ENCODE data around the gene PHLDA3.
"Not testable (repeated sequence)": the region's sequence is repeated elsewhere in the genome, so short reads cannot be mapped to it uniquely, and the experiment has no call there.

The PHLDA3 gene

DNA sequence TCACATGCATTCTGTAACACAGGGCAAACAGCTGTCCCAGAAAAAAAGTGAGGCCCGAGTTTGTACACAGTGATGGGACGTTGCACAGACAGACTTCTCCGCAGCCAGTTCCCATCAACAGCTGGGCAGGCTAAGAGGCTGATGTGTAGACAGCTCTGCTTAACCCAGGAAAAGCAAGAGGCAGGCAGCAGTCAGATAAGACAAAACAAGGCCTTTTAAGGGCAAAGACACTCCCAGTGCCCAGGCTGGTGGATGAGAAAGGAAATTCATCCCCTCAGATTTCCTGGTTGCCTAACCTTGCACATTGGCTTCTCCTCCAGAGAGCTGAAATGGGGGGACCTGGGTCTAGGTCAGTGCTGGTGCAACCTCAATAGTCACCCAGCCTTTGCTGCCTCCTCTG is 17.2 kb upstream of the PHLDA3 start:
- DNase-seq (ENCODE audit: low read depth, low spot score), result no peak

DNA sequence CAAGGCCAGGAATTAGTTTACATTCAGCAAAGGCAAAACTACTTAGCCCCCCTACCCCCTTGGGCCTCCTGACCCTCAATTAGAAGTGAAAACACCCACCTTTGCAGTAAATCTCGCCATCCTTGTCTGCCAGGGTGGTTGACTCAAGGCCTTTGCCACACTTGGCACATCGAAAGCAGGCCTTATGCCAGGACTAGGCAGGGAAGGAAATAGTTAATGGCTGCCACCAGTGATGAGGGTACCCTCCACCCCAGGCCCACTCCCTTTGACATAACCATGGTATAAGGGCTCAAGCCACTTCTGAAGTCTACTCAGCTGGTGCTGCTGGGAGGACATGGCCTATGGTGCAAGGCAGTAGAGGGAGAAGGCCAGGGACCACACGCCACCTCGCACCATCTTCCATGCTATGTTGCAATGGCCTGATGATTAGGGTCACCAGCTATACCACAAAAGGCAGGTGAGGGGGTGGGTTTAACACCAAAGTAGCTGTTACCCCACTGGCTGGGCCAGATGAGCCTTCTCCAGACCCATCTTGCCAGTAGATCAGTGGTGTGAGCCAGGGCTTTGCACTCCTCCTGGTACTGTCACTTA is 16.3 kb upstream of the PHLDA3 start:
- DNase-seq (ENCODE audit: low read depth, low spot score), result no peak

DNA sequence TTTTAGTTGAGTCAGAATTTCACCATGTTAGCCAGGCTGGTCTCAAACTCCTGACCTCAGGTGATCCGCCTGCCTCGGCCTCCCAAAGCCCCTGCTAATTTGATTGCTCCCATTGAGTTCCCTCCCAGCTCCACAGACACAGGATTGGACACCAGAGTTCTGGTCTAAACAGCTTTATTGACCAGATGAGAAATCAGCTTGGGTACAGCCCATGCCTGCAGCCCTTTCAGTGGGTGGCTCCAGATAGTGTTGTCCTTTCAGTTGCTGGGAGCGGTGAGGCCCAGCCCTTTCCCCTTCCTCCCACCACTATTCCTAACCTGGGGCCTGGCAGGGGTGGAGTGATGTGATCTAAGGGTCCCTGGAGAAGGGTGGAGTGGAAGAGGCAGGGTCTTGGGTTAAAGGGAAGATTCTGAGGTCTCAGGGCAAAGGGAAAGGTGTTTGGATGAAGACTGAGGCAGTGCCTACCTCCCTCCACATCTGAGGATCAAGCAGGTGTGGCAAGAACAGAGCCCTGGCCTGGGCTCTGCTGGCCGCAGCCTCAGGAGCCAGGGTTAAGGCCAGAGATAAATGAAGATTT is 14.5 kb upstream of the PHLDA3 start:
- DNase-seq (ENCODE audit: low read depth, low spot score), result no peak

DNA sequence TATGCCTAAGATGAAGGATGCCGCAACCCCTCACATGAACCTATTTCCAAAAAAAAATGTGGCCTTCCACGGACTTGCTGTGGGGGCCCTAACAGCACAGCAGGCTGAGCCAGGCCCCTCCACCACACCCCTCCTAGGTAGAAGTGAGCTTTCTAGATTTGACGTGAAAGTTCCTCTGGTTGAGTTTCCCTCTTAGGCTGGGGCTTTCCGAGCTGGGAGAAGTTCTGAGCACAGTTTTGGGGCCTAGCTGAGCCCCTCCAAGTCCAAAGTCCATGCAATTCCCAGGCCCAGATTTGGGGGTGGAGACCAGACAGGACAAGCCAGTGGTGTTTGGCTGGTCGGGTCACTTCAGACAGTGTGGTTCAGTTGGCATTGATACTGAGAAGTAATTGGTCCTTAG is 13.8 kb upstream of the PHLDA3 start:
- DNase-seq (ENCODE audit: low read depth, low spot score), result no peak

DNA sequence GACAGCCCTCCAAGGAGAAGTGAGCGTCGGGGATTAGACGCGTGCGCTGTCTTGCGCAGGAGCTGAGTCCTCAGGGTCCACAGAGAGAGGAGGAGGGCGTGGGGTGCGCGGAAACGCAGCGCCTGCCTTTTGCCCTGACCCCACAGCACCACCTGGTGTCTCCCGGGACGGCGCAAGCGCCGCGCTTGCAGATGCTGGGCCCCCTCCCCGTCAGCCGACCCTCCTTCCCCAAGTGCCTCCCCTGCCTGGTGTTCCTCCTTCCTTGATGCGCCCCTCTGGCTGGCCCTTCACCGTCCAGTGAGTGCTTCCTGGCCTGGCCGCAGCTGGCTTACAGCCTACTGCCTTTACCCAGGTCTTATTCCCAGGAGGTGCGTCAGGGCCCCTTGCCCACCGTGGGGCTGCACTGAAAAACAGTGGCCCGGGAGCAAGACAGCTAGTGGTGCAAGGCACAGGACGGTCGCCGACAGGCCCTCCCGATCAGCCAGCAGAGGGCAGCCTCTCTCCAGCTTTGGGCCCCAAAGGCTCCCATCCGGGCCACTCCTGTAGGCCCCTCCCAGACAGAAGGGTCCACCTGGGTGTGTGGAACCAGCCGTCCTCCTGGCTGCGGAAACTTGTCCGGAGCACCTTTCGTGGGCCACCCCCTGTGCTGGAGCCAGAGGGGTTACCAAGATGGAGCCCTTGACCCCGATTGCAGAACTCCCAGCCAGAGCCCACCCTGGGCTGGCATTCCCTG is 12.9 kb upstream of the PHLDA3 start:
- DNase-seq (ENCODE audit: low read depth, low spot score), result no peak

DNA sequence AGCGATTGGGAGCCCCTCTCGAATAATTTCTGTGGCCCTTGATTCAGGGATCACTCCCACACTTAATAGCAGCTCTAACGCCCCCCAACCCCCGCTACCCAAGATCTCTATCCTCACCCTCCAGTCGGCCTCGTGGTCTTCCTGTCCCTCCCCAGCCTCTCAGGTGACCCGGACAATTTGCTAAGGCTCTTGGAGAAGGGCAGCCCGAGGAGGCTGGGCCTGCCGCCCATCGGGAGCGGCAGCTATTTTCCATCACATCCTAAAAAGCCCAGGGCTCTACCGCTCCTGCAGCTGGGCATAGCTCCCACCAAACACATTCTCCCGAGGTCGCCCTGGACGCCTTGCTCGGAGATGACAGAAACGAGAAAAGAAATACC is 12.0 kb upstream of the PHLDA3 start:
- DNase-seq (ENCODE audit: low read depth, low spot score), result no peak

DNA sequence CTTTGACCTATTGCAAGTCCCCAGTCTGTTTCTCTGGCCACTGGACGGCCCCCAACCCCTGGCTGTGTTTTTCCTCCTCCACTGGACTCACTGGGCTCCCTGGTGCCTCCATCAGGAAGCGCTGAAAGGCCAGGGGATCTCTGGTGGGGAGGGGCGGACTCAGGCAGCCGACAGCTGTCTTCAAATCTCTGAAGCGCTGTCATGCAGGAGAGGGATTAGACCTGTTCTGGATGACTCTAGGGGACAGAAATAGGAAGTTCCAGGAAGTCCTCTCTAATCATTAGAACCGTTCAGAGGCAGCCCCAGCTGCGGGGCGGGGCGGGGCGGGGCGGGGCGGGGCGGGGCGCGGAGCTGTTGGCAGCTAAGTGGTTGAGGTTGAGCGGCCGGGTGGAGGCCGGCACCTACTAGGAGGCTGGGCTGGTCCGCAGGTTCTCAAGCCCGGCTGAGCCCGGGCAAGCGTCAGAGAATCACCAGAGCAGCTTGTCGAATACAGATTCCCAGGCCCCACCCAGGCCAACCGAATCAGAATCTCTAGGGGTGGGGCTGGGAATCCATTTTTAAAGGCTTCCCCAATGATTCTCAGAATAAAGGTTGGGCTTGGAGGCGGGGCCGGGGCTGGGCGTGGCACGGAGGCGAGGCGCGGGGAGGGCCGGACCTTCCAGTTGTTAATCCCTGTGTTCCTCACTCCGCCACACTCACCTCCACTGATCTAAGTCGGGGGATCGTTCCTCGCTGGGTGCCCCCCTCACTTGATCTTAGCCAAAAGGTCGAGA is 11.4 kb upstream of the PHLDA3 start:
- DNase-seq (ENCODE audit: low read depth, low spot score), result no peak

DNA sequence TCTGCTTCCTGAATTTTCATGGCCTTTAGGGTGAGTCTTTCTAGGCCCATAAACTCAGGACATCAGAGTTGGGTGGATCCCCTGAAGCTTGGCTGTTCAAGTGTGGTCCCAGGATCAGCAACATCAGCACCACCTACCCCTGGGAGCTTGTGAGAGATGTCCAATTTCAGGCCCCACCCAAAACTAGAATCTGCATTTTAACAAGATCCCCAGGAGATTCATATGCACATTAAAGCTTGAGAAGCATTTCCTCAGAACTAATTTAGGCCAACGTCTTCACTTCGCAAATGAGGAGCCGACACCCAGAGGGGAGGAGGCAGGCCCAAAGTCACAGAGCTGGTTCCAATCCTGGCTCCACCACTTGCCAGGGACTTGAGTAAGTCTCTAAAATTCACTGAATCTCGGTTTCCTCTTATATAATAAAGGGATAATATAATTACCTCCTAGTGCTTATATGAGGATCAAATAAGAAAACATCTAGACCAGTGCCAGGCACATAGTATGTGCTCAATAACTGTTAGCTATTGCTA is 10.3 kb upstream of the PHLDA3 start:
- no peak for DNase-seq (ENCODE audit: low read depth, low spot score)

DNA sequence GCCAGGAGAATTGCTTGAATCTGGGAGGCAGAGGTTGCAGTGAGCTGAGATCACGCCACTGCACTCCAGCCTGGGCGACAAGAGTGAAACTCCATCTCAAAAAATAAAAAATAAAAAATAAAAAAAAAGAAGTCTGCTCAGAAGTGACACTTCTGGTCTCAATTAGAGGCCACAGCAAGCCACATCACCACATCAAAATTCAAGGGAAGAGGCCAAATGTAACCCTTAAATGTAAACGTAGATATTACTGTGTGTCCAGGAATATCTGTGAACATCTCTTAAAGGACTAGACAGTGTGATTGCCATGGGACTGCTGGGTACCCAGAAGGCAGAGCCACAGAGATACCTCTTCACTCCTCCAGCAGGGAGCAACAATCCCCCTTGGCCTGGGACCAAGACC is 9.7 kb upstream of the PHLDA3 start:
- not testable (repeated sequence) for DNase-seq (ENCODE audit: low read depth, low spot score)

DNA sequence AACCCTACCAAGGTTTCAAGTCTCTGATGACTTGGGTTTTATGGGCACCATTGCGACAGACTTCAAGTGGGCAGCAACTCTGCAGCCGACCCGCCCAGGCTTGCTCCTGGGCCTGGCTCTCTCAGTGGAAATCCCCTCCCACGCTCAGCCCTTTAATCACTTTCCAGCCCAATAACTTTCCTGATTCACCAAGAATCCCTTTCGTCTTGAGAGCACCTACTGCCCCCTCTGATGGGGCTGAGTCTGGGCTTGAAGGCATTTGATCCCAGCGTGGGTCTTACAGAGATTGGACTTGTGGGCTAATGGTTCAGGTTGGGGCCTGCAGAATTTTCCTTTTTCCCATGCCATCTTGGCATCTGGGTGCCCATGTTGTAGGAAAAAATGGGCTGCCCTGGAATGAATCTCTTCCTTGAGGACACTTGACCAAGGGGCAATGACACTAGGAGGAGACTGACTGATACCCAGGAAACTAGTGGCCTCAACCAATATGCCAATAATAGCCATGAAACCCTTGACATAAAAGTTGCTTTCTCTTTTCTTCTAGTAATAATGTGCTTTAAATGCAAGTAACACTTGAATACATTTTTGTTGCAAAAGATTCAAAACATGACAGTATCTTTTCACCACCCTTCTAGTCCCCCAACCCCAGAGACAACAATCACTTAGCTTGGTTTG is 7.8 kb upstream of the PHLDA3 start:
- DNase-seq (ENCODE audit: low read depth, low spot score), result no peak

DNA sequence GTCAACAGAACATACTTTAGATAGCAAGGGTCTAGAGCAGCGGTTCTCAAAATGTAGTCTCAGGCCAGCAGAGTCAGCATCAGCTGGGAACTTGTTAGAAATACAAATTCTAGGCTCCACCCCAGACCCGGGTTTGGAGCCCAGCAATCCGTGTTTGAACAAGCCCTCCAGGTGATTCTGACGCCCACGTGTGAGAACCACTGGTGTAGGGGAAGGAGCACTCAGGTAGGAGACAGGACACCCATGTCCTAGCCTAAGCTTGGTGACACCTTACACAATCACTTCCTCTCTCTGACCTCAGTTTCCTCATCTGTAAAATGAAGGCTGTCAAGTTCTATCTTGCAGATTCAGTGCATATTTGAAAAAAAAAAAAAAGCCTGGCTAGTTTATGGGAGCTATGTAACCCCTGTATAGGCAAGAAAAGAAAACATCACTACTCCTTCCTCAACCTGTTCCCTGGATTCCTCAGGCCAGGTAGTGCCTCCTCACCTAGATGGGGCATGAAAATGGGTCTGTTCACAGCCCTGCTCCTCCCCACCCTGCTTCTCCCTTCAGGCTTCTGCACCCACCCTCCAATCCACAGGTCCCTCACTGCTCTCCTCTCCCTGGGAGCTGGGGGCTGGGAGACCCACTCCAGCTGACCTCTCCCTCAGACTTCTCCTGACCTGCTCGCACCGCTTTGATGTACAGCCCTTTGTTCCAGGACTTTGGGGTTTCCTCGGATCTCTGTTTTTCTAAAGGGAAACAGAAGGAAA is 7.1 kb upstream of the PHLDA3 start:
- DNase-seq (ENCODE audit: low read depth, low spot score), result no peak

DNA sequence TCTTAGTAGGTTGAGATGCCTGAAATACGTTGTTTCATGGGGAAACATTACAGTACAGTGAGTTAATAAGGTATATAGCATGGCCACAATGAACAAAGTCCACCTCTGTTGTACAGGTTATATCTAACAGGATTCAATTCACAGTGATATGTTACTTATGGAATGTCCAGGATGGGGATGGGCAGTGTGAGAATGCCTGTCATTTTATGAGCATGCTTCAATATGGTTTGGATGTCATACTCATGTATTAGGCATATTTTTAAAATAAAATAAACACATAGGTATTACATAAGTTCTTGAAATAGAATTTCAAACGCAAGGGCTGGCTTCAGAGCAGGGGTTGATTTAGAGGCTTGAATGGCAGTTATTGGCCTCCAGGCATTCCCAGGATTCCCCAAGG is 6.1 kb upstream of the PHLDA3 start:
- DNase-seq (ENCODE audit: low read depth, low spot score), result no peak

DNA sequence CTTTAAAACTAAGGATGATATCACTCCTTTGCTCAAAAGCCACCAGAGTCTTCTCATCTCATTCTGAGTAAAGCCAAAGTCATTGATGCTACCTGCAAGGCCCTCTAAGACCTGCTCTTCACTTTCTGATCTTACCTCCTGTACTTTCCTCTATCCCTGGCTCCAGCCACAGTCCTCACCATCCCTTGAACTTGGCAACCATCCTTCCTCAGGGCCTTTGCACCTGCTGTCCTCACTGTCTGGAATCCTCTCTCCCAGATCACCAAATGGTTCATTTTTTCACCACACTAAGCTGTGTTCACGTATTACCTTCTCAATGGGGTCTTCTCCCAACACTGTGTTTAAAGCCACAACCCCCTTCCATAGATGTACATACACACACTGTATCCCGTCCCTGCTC is 4.3 kb upstream of the PHLDA3 start:
- no peak for DNase-seq (ENCODE audit: low read depth, low spot score)

DNA sequence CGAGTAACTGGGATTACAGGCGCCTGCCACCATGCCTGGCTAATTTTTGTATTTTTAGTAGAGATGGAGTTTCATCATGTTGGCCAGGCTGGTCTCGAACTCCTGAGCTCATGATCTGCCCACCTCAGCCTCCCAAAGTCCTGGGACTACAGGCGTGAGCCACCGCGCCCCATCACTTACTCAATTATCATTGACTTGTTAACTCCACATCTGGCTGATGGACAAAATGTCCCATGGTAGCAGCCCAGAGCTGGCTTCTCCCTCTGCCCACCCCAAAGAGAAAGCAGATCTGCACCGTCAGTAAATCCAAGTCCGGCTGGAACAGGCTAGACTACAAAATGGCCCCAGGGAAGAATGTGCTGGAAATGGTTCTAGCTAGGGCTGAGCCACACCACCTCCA is 3.3 kb upstream of the PHLDA3 start:
- not testable (repeated sequence) for DNase-seq (ENCODE audit: low read depth, low spot score)

DNA sequence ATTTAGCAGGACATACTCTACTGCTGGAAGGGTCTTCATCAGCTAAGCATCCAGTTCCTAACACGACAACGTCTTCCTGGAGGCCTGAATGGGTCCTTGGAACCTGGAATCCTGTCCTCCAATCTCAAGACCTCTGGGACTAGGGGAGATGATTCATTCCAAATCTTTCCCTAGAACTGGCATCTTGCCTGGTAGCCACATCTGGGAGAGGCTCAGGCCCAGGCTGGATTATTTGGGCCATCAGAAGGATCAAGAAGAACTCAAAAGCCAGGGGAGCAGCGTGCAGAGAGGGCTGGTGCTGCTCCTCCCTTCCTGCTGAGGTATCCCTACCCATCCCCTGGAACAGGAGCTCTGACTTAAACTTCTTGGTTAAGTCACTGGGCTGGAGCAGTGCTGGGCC is 2.8 kb upstream of the PHLDA3 start:
- DNase-seq (ENCODE audit: low read depth, low spot score), result no peak

DNA sequence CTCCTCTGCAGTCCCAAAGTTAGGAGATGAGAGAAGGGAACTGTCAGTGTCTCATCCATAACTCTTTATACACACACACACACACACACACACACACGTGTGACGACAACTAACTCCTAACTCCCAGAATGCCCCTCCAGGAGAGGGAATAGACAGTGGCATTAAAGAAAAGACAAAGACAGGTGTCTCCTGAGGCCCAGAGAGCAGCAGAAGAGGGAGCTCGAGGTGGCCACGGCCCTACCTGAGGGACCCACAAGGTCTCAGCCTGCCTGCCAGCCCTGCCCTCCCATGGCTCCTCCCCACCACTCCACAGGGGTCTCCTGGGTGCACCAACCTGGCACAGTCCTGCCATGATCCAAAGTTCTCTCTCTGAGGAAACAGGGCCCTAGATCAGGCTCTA is 1.6 kb upstream of the PHLDA3 start:
- no peak for DNase-seq (ENCODE audit: low read depth, low spot score)

DNA sequence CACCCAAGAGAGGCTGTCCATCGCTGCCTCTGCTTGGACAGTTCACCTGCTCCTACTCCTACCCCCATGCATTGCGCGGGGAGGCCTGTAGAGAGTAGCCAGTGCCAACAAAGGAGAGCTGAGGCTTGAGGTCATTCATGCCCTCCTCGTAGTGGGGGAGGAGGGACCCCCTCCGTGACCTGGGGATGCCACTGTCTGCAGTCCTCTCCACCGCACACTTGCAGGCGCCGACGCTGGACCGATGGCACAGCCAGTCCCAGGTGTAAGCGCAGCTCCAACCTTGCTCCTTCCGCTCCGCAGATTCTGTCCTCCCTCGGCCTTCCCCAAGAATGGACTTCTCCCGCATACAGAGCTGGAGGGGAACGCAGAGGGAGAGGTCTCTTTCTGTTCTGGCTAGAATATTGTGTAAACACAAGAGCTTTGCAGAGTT is 672 bp upstream of the PHLDA3 start:
- DNase-seq (ENCODE audit: low read depth, low spot score), result no peak

DNA sequence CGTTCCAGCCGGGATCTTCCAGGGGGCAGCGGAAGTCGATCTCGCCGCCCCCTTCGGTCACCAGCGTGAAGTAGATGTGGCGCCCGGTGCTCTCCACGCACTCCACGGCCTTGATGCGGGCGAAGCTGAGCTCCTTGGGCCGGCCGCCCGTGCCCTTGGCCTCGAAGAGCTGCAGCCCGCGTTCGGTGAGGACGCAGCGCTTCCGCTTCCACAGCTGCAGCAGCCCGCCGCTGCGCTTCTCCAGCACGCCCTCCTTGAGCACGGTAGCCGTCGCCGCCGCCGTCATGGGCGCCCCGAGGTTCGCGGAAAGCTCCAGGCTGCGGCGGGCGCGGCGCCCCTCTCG is 516 bp downstream of the PHLDA3 start:
- no peak for DNase-seq (ENCODE audit: low read depth, low spot score)

DNA sequence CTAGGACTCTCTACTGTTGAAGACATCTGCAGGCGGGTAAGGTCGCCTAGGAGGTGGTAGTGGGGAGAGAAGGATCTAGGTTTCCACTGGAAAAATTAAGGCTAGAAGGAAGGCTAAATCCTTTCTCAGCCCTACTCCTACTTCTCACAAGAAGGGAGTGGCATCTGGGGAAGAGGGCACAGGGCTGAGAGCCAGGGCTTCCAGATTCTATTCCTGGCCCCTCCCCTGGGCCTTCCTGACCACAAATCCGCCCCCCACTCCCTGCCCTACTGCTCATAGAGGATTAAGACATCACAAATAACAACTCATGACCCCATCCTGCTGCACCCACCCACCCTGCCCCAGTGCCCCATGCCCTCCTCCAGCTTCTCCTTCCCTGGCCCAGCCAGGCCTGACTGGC is 2.5 kb downstream of the PHLDA3 start:
- no peak for DNase-seq (ENCODE audit: low read depth, low spot score)

DNA sequence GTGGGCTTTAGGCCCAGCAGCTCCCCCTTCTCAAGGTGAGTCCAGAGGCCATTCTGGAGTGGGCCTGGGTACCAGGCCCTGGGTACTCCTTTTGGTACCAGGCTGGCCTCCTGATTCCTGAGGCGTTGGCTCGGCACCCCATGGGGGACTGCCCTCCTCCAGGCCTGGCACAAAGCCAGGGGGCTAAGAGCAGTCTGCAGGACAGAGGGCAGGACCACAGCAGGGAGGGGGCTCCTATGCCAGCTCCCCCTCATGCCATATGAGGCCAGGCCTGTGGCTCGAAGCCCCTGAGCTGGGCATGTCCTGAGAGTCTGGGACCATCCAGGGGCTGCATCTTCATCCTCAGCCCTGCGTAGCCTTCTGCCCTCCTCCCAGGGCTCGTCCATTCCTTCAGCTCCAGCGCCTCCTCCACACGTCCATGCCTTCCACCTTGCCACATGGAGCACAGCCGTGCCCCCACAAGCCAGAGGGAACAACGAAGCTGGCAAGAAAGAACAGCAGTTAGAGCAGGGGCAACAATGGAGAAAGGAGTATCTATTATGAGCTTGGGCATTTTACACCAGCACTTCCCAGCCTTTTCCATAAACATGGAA is 3.2 kb downstream of the PHLDA3 start:
- no peak for DNase-seq (ENCODE audit: low read depth, low spot score)

DNA sequence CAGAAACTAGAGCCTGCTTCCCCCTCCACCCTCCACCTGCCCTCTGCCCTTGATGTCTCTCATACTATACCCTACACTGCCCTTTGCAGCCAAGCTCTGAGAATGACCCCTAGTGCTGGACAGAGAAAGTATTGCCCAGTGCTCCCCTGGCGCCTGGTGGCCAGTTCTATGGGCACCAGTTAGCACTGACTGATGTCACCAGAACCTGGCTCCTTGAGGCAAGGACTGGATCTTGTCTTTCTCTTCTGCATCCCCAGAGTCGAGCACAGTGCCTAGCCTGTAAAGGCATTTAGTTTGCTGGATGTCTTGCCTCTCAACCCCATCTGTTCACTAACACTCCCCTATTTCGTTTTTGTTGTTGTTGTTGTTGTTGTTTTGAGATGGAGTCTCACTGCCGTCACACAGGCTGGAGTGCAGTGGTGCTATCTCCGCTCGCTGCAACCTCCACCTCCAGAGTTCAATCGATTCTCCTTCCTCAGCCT is 5.9 kb downstream of the PHLDA3 start:
- DNase-seq (ENCODE audit: low read depth, low spot score), result no peak

Measured in smooth muscle cell of the brain vasculature (primary cell).